ENCODE measurements around the gene STAU1.

DNA sequence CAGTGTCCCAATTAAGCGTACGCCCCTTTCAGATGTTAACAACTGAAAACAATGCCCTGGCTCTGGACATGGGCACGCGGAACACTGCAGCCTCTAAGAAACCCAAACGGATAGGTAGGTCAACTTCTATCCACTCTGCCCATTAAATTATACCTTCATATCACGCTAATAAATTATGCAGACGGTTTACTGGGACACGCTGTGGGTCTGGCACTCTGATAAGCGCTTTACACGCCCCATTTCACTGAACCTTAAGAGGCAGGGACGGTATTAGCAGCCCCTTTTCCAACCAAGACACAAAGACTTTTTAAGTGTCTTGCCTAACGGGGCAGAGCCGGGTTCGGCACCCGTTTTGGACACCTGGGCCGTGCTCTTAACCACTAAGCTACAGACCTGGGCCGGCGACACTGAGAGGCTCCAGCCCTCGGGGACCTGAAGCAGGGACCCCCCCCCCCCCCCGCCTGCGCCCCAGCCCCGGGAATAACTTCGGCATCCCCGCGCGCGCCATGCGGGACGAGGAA is 744 bp downstream of the STAU1 start:
- TF ChIP-seq, protein P1, sequence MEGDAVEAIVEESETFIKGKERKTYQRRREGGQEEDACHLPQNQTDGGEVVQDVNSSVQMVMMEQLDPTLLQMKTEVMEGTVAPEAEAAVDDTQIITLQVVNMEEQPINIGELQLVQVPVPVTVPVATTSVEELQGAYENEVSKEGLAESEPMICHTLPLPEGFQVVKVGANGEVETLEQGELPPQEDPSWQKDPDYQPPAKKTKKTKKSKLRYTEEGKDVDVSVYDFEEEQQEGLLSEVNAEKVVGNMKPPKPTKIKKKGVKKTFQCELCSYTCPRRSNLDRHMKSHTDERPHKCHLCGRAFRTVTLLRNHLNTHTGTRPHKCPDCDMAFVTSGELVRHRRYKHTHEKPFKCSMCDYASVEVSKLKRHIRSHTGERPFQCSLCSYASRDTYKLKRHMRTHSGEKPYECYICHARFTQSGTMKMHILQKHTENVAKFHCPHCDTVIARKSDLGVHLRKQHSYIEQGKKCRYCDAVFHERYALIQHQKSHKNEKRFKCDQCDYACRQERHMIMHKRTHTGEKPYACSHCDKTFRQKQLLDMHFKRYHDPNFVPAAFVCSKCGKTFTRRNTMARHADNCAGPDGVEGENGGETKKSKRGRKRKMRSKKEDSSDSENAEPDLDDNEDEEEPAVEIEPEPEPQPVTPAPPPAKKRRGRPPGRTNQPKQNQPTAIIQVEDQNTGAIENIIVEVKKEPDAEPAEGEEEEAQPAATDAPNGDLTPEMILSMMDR (IDR thresholded peaks at IDR 0.05) = no peak
- no peak for TF ChIP-seq POLR2AphosphoS5 (IDR thresholded peaks at IDR 0.05)

Data from sigmoid colon (tissue), 4 donors.